K562 (cell line): Measurements from ENCODE around the gene ZNHIT2. TPM values are rescaled to one million over a fixed set of nuclear protein-coding genes. Genes with fewer than 3 reads are reported as not detected.

Source experiments
- ATAC-seq: fragments of 200-7000 bp; cut with Tn5 transposase; 3 replicates; pipeline ENCODE4 v1.9.1; 2020; ENCODE audit warnings: moderate library complexity
- BruUV-seq: library from RNA; stranded (reverse); fragments of 400-500 nt; replicated peaks from 2 replicates; lab custom pipeline; 2021; lab: Mats Ljungman, UMichigan
- CTCF ChIA-PET: fragments of 300-600 bp; formaldehyde crosslinking; extraction: SDS; loops from one replicate; lab custom pipeline; 2021; ENCODE audit warnings: low intra/inter-chr PET ratio; lab: Yijun Ruan, JAX
- POLR2A ChIA-PET: fragments of 300-600, 350-650 bp; sonication (Branson Sonifier 250); formaldehyde crosslinking; extraction: SDS; loops from one replicate; lab custom pipeline; 2021; ENCODE audit warnings: antibody characterized with exemption, inconsistent platforms; lab: Yijun Ruan, JAX
- DNase-seq, 4 experiments: peaks; one replicate each; pipeline versions ENCODE4 v3.0.0 to v3.0.0-alpha.2; 2011 to 2018; ENCODE audit warnings: low spot score in 3 of 4, mixed read lengths in 3 of 4; ENCODE audit errors: extremely low read depth in 1 of 4
- FAIRE-seq: peaks from 2 replicates; lab custom pipeline; 2011; peaks lifted over from hg19 to GRCh38; lab: Jason Lieb, UNC
- H2AFZ ChIP-seq: 2 replicates; pipeline ENCODE4 v1.6.0; 2011; ENCODE audit warnings: low read depth, low read length, control low read depth, inconsistent platforms
- H3K27ac ChIP-seq: fragments of 200-600 bp; 3 replicates; pipeline ENCODE4 v1.8.0; 2011; ENCODE audit warnings: low read depth, mild to moderate bottlenecking, control low read depth, inconsistent platforms, low read length, moderate library complexity, mixed read lengths; ENCODE audit errors: extremely low read depth
- H3K27me3 ChIP-seq, 2 experiments: fragments of 300-600 bp in 1 of 2; 2 replicates in 1 of 2; 3 replicates in 1 of 2; pipeline versions ENCODE4 v1.6.0 to v1.8.0; 2011; ENCODE audit warnings: inconsistent platforms in 2 of 2, low read length in 2 of 2, mild to moderate bottlenecking in 1 of 2, mixed read lengths in 1 of 2, moderate library complexity in 1 of 2; ENCODE audit not compliant: control insufficient read depth in 2 of 2, insufficient read depth in 2 of 2
- H3K36me3 ChIP-seq: fragments of 300-600 bp; 3 replicates; pipeline ENCODE4 v1.8.0; 2011; ENCODE audit warnings: mild to moderate bottlenecking, low read length, inconsistent platforms; ENCODE audit not compliant: control insufficient read depth, insufficient read depth
- H3K4me1 ChIP-seq, 2 experiments: fragments of 200-600 bp in 1 of 2; replicated peaks in 1 of 2; 2 replicates in 1 of 2; 3 replicates in 1 of 2; pipeline versions ENCODE4 v1.5.1 to v1.8.0; 2011; ENCODE audit warnings: inconsistent platforms in 2 of 2, low read length in 2 of 2, mild to moderate bottlenecking in 1 of 2, mixed read lengths in 1 of 2, moderate library complexity in 1 of 2; ENCODE audit not compliant: control insufficient read depth in 2 of 2, insufficient read depth in 2 of 2
- H3K4me2 ChIP-seq: 2 replicates; pipeline ENCODE4 v1.6.1; 2011; ENCODE audit warnings: low read length, control low read depth, inconsistent platforms, mixed read lengths; ENCODE audit not compliant: insufficient read depth
- H3K4me3 ChIP-seq: fragments of 200-600 bp; sonication (generic), shearing (Covaris generic); 2 replicates; pipeline ENCODE4 v1.5.1; 2016; ENCODE audit warnings: control low read depth, inconsistent platforms
- H3K79me2 ChIP-seq: fragments of 200-600 bp; 3 replicates; pipeline ENCODE4 v1.8.0; 2011; ENCODE audit warnings: low read length, inconsistent platforms; ENCODE audit not compliant: control insufficient read depth, insufficient read depth
- H3K9ac ChIP-seq, 2 experiments: 2 replicates each; pipeline versions ENCODE4 v1.6.0 to v1.6.1; 2011; ENCODE audit warnings: low read depth in 2 of 2, low read length in 2 of 2, control low read depth in 1 of 2, inconsistent platforms in 1 of 2, mild to moderate bottlenecking in 1 of 2, mixed read lengths in 1 of 2; ENCODE audit not compliant: insufficient read depth in 1 of 2
- H3K9me1 ChIP-seq: one replicate; pipeline ENCODE4 v1.6.0; 2011; ENCODE audit warnings: inconsistent platforms, mild to moderate bottlenecking, low read length, moderate library complexity; ENCODE audit not compliant: control insufficient read depth, insufficient read depth
- H3K9me3 ChIP-seq: replicated peaks from 2 replicates; pipeline ENCODE4 v1.5.1; 2011; ENCODE audit warnings: low read depth, low read length, inconsistent platforms; ENCODE audit not compliant: control insufficient read depth, insufficient read depth
- H4K20me1 ChIP-seq: replicated peaks from 2 replicates; pipeline ENCODE4 v1.6.1; 2011; ENCODE audit warnings: low read length, inconsistent platforms, mixed read lengths; ENCODE audit not compliant: control insufficient read depth, insufficient read depth
- HNRNPLL ChIP-seq: fragments of 200-400 bp; formaldehyde crosslinking; IDR thresholded peaks from 2 replicates; pipeline ENCODE4 v1.6.1; 2017; ENCODE audit warnings: low read length, low read depth, mild to moderate bottlenecking; ENCODE audit not compliant: poor library complexity, severe bottlenecking
- POLR2AphosphoS5 ChIP-seq: IDR thresholded peaks from 2 replicates; pipeline ENCODE4 v1.6.1; 2011; ENCODE audit warnings: mild to moderate bottlenecking, low read depth, low read length, moderate library complexity; ENCODE audit not compliant: control insufficient read depth, insufficient read depth
- RBFOX2 ChIP-seq: fragments of 200-400 bp; formaldehyde crosslinking; IDR thresholded peaks from 2 replicates; pipeline ENCODE4 v1.6.1; 2017; ENCODE audit warnings: low read depth, mild to moderate bottlenecking, low read length, moderate library complexity
- YY1 ChIP-seq, 3 experiments: IDR thresholded peaks; 2 replicates each; pipeline ENCODE4 v1.6.1; 2011; ENCODE audit warnings: low read length in 2 of 3, mild to moderate bottlenecking in 2 of 3, moderate library complexity in 2 of 3, borderline replicate concordance in 1 of 3, control low read depth in 1 of 3, low read depth in 1 of 3; ENCODE audit not compliant: insufficient read depth in 3 of 3, insufficient replicate concordance in 2 of 3, control insufficient read depth in 1 of 3, insufficient read length in 1 of 3; ENCODE audit errors: extremely low read depth in 1 of 3
- ZC3H4 ChIP-seq: sonication (generic); formaldehyde crosslinking; IDR thresholded peaks from 2 replicates; pipeline ENCODE4 v1.9.0; 2021; ENCODE audit warnings: missing genetic modification reagents, borderline replicate concordance
- ZFX ChIP-seq: sonication (generic); formaldehyde crosslinking; IDR thresholded peaks from 2 replicates; pipeline ENCODE4 v1.8.0; 2022; ENCODE audit warnings: mild to moderate bottlenecking, missing genetic modification reagents, moderate library complexity
- ZNF165 ChIP-seq: fragments of 250-450 bp; sonication (Bioruptor Pico); IDR thresholded peaks from 2 replicates; pipeline ENCODE4 v1.4.0; 2020; ENCODE audit warnings: borderline replicate concordance
- WGBS: fragments of 100-300 bp; shearing (Covaris generic); methylation state at CpG from one replicate; pipeline ENCODE4 v1.1.6; 2016; ENCODE audit warnings: low coverage, mixed read lengths; ENCODE audit not compliant: insufficient coverage; ENCODE audit errors: missing lambda C conversion rate; 5-methylcytosine and 5-hydroxymethylcytosine counted together
- in situ Hi-C: fragments of 300-500 bp; cut with MboI; formaldehyde crosslinking; loops from 4 replicates; pipeline ENCODE4 v1.15.0; 2018; ENCODE audit warnings: inconsistent platforms, mixed read lengths
- intact Hi-C: fragments of 100-400 bp; cut with micrococcal nuclease; formaldehyde crosslinking; loops from 2 replicates; pipeline ENCODE4 v1.14.2; 2022
- polyA plus RNA-seq, 8 experiments: library from polyadenylated mRNA; depleted of rRNA in 4 of 8; stranded (reverse) in 5 of 8; unstranded in 3 of 8; fragments of >200 nt; fragmentation: Nextera tagmentation in 2 of 8; fragmentation: Illumina TruSeq in 1 of 8; extraction: Ambion mirVana in 2 of 8; extraction: Trizol in 1 of 8; gene quantifications; 2 replicates each; pipeline versions ENCODE4 v1.2.1 to v1.2.3, GENCODE V29; 2011 to 2014; ENCODE audit warnings: inconsistent platforms in 1 of 8, missing spikeins in 1 of 8
- total RNA-seq, 7 experiments: library from RNA; depleted of rRNA in 6 of 7; stranded (reverse); fragments of >200 nt in 6 of 7; fragmentation: Illumina TruSeq in 2 of 7; extraction: Trizol in 2 of 7; gene quantifications; 2 replicates each; pipeline versions ENCODE4 v1.2.1 to v1.2.3, GENCODE V29; 2011 to 2021; ENCODE audit warnings: low replicate concordance in 1 of 7

Gene ZNHIT2
- total and polyA plus RNA-seq, 9 of the 15 experiments (the other 6 are each of a cell fraction or from before 2014, with no cell fraction given) = 0.08 to 39.0 (median 2.5) TPM

DNA sequence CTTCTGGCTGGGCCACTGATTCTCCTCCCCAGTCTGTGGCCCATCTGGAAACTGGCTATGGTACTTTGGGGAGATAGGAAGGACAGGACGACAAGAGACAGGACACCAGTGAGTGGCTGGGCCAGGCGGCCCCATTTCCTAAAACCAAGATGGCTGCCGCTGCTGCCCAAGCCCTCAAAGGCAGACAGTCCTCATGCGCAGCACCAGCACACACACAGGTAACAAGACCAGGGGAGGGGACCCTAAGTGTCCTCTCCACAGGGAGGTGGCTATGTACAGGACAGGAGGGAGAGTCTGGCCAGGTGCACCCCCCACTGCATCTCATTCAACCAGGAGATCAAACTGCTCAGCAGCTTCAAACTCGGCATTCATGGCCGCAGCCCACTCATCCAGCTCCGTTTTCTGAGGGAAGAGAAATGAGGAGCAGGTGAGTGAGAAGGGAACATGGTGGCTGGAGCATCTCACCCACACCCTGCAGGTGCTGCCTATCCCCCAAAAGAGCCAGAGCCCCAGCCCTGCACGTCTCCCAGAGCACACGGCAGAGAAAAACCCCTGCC lies 38.6 kb downstream of the ZNHIT2 start:
- Histone ChIP-seq H3K36me3 (peaks cover 74% of the 10 kb centered on the region), H3K4me2 (no peak overlapping the region), H3K9ac (peak overlapping the region in 1 of 2 experiments; percentile 59; a peak in 3 of 4 replicates), H3K79me2 (peaks cover 60% of the 10 kb centered on the region), H3K9me3 (no peaks in the 10 kb centered on the region), H3K27ac (peak overlapping the region; percentile 16; the same call in 1 of the 3 replicates), H3K4me1 (peaks cover 20 to 23% of the 10 kb centered on the region in 2 experiments; a peak in 4 of 5 replicates), H3K4me3 (no peak overlapping the region), H3K9me1 (no peaks in the 10 kb centered on the region), H4K20me1 (peaks cover 6% of the 10 kb centered on the region; the same call in 1 of the 2 replicates), H3K27me3 (no peaks in the 10 kb centered on the region; a peak in 1 of 5 replicates), H2AFZ (no peak overlapping the region)
- no TSS peak for BruUV-seq
- in situ Hi-C loops = no loop called here
- FAIRE-seq = no peak
- ChIA-PET POLR2A (interaction anchor here (0.9 to 2.0 kb wide), 6 partner anchors 9 to 31 kb away, joined by 3 to 5 read pairs (median 3); no protein-coding TSS in a partner anchor), CTCF (interaction anchor here (1.6 to 3.0 kb wide), 2 partner anchors 65 to 232 kb away, joined by 5 to 18 read pairs; partner anchors contain the start of gene ARL2)
- TF ChIP-seq POLR2AphosphoS5 (no peak), ZFX (0 out of 2 replicates have a peak, but pooled peaks have one; percentile 7), HNRNPLL (no peak), ZNF165 (CRISPR knock-in tag) (no peak), RBFOX2 (peak; percentile 39), ZC3H4 (CRISPR knock-in tag) (no peak), YY1 (IDR thresholded peaks at IDR 0.05; ENCODE audit: borderline replicate concordance in 1 of 3, control insufficient read depth in 1 of 3, extremely low read depth in 1 of 3, insufficient read depth in 3 of 3, insufficient read length in 1 of 3, insufficient replicate concordance in 2 of 3, low read depth in 1 of 3, low read length in 2 of 3) (peak; percentile 54 to 89 (median 67))
- no peak for DNase-seq
- WGBS = 78% methylated on average over 8 of the region's 9 CpGs
- intact Hi-C loops = loop anchor here (1.0 kb wide), 1 partner anchor 65 kb away; the partner anchor contains the start of gene ARL2
- ATAC-seq = no peak; the same call in 2 of the 3 replicates
